CD4-positive, alpha-beta memory T cell (primary cell): ENCODE results near the gene ATAD2B. TPM values are rescaled to one million over a fixed set of nuclear protein-coding genes. Genes with fewer than 3 reads are reported as not detected.

Source experiments
- CTCF ChIA-PET: fragments of 350-600 bp; sonication (Branson Sonifier 250); formaldehyde crosslinking; loops from one replicate; lab custom pipeline; 2021; ENCODE audit warnings: inconsistent platforms; ENCODE audit not compliant: partially characterized antibody; lab: Charles Lee
- POLR2A ChIA-PET: fragments of 350-600 bp; sonication (Branson Sonifier 250); formaldehyde crosslinking; loops from one replicate; lab custom pipeline; 2021; ENCODE audit not compliant: partially characterized antibody; lab: Charles Lee
- DNase-seq, 5 donors: peaks; one replicate each; pipeline versions ENCODE4 v3.0.0 to v3.0.0-alpha.2; 2020 to 2022; ENCODE audit warnings: mixed read lengths in 1 of 5
- H3K27ac ChIP-seq: one replicate; pipeline ENCODE4 v1.7.0; 2013; ENCODE audit warnings: low read depth, low read length
- H3K27me3 ChIP-seq: 2 replicates; pipeline ENCODE4 v1.7.0; 2013; ENCODE audit warnings: mild to moderate bottlenecking, low read length, moderate library complexity; ENCODE audit not compliant: insufficient read depth
- H3K36me3 ChIP-seq: 2 replicates; pipeline ENCODE4 v1.7.0; 2013; ENCODE audit warnings: mild to moderate bottlenecking, low read length, moderate library complexity; ENCODE audit not compliant: insufficient read depth
- H3K4me1 ChIP-seq: 2 replicates; pipeline ENCODE4 v1.7.0; 2013; ENCODE audit warnings: mild to moderate bottlenecking, low read length, moderate library complexity; ENCODE audit not compliant: insufficient read depth
- H3K4me3 ChIP-seq, 2 donors: one replicate each; pipeline ENCODE4 v1.7.0; 2013; ENCODE audit warnings: low read length in 2 of 2, mild to moderate bottlenecking in 1 of 2
- H3K9me3 ChIP-seq, 2 donors: one replicate each; pipeline ENCODE4 v1.7.0; 2013; ENCODE audit warnings: low read length in 2 of 2, control low read depth in 1 of 2; ENCODE audit not compliant: control insufficient read depth in 1 of 2
- H3K27ac Mint-ChIP-seq, 7 donors: one replicate each; pipeline ENCODE4 v1.8.0; 2020 to 2021; ENCODE audit warnings: mixed read lengths in 7 of 7, mild to moderate bottlenecking in 6 of 7, inconsistent platforms in 3 of 7, moderate library complexity in 3 of 7
- H3K27me3 Mint-ChIP-seq, 2 donors: one replicate each; pipeline ENCODE4 v1.8.0; 2020 to 2021; ENCODE audit warnings: mixed read lengths in 2 of 2
- H3K36me3 Mint-ChIP-seq, 2 donors: one replicate each; pipeline ENCODE4 v1.8.0; 2020 to 2021; ENCODE audit warnings: mixed read lengths in 2 of 2, inconsistent platforms in 1 of 2, mild to moderate bottlenecking in 1 of 2
- H3K4me1 Mint-ChIP-seq, 4 donors: one replicate each; pipeline ENCODE4 v1.8.0; 2020 to 2021; ENCODE audit warnings: mixed read lengths in 4 of 4, mild to moderate bottlenecking in 1 of 4
- H3K4me3 Mint-ChIP-seq, 8 donors: one replicate each; pipeline ENCODE4 v1.8.0; 2020 to 2021; ENCODE audit warnings: mixed read lengths in 8 of 8, mild to moderate bottlenecking in 7 of 8, moderate library complexity in 6 of 8, inconsistent platforms in 3 of 8
- H3K9me3 Mint-ChIP-seq, 8 donors: one replicate each; pipeline ENCODE4 v1.8.0; 2020 to 2021; ENCODE audit warnings: mixed read lengths in 8 of 8, mild to moderate bottlenecking in 5 of 8, inconsistent platforms in 3 of 8, moderate library complexity in 1 of 8
- intact Hi-C: fragments of 100-400 bp; cut with micrococcal nuclease; formaldehyde crosslinking; loops from one replicate; pipeline ENCODE4 v1.15.1; 2023
- polyA plus RNA-seq, 2 donors: library from polyadenylated mRNA; unstranded; fragments of 300-500 nt; fragmentation: Illumina TruSeq; gene quantifications; one replicate each; pipeline ENCODE4 v1.2.3, GENCODE V29; 2021
- total RNA-seq, 2 experiments: library from RNA; stranded (reverse); gene quantifications; one replicate each; pipeline ENCODE4 v1.2.3, GENCODE V29; 2021

ATAD2B gene
- total and polyA plus RNA-seq, 4 experiments from 2014 or later = 3.8 to 44.4 (median 22.9) TPM

- H3K36me3 Mint-ChIP-seq = peaks cover 48 to 59% of the 10 kb centered on the region in 2 donors
- peaks cover 6 to 13% (median 8%) of the 10 kb centered on the region in 4 donors for H3K4me1 Mint-ChIP-seq
- intact Hi-C loops = no loop called here
- ChIA-PET POLR2A (no interaction called here), CTCF (no interaction called here)
- Histone ChIP-seq H3K27me3 (no peaks in the 10 kb centered on the region), H3K4me3 (no peak overlapping the region), H3K9me3 (no peaks in the 10 kb centered on the region), H3K36me3 (peaks cover 5% of the 10 kb centered on the region), H3K27ac (no peak overlapping the region), H3K4me1 (no peaks in the 10 kb centered on the region)
- H3K4me3 Mint-ChIP-seq = no peak overlapping the region
- no peaks in the 10 kb centered on the region for H3K27me3 Mint-ChIP-seq
- no peak for DNase-seq
- peak overlapping the region in 2 of 7 donors; percentile 4 to 63 for H3K27ac Mint-ChIP-seq
- peaks cover 0 to 4% (median 0%) of the 10 kb centered on the region in 8 donors for H3K9me3 Mint-ChIP-seq
These were observed 86.9 kb downstream of the ATAD2B start for GRCh38 chr2:23839919-23840578.

DNA sequence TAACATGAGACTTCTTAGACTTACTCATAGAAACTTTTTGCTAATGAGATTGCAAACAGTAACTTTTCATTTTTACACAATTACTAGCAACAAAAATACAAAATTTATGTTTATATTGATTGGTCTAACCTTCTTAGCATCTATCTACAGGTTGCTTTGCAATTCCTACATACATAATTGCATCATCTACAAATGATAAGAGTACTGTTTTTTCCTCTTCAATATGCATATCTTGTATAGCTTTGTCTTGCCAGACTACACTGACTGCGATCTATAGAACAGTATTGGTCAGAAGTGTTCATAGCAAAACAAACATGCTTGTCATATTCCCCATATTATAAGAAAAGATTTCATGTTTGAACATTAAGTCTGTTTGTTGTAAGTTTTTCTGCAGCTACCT, 87.9 kb downstream of the ATAD2B start:
- Mint-ChIP-seq H3K36me3 (peaks cover 42 to 51% of the 10 kb centered on the region in 2 donors), H3K4me1 (peaks cover 0 to 10% (median 5%) of the 10 kb centered on the region in 4 donors), H3K4me3 (no peak overlapping the region), H3K9me3 (peaks cover 0 to 3% (median 0%) of the 10 kb centered on the region in 8 donors), H3K27me3 (no peaks in the 10 kb centered on the region), H3K27ac (peak overlapping the region in 1 of 7 donors; percentile 6)
- POLR2A ChIA-PET = no interaction called here
- peaks cover 5% of the 10 kb centered on the region for H3K36me3 ChIP-seq
- H3K9me3 ChIP-seq = no peaks in the 10 kb centered on the region
- CTCF ChIA-PET = interaction anchor here (0.9 kb wide), 1 partner anchor 14 kb away, joined by 5 read pairs; no protein-coding TSS in a partner anchor
- DNase-seq = no peak
- intact Hi-C loops = no loop called here
- no peaks in the 10 kb centered on the region for H3K27me3 ChIP-seq
- H3K27ac ChIP-seq = no peak overlapping the region
- no peaks in the 10 kb centered on the region for H3K4me1 ChIP-seq
- no peak overlapping the region for H3K4me3 ChIP-seq

- intact Hi-C loops = no loop called here
- CTCF ChIA-PET = interaction anchor here (0.9 kb wide), 1 partner anchor 14 kb away, joined by 5 read pairs; no protein-coding TSS in a partner anchor
- no peak for DNase-seq
- H3K36me3 Mint-ChIP-seq = peaks cover 44 to 51% of the 10 kb centered on the region in 2 donors
- H3K27me3 Mint-ChIP-seq = no peaks in the 10 kb centered on the region
- Histone ChIP-seq H3K27ac (no peak overlapping the region), H3K27me3 (no peaks in the 10 kb centered on the region), H3K4me3 (no peak overlapping the region), H3K36me3 (peaks cover 5% of the 10 kb centered on the region), H3K4me1 (no peaks in the 10 kb centered on the region), H3K9me3 (no peaks in the 10 kb centered on the region)
- peaks cover 0 to 9% (median 4%) of the 10 kb centered on the region in 4 donors for H3K4me1 Mint-ChIP-seq
- H3K27ac Mint-ChIP-seq = peak overlapping the region in 1 of 7 donors; percentile 22
- H3K9me3 Mint-ChIP-seq = peaks cover 0 to 3% (median 0%) of the 10 kb centered on the region in 8 donors
- POLR2A ChIA-PET = no interaction called here
- H3K4me3 Mint-ChIP-seq = no peak overlapping the region
These were observed 88.3 kb downstream of the ATAD2B start for GRCh38 chr2:23838581-23838980.

- Mint-ChIP-seq H3K27ac (peak overlapping the region in 1 of 7 donors; percentile 15), H3K4me3 (no peak overlapping the region), H3K4me1 (peaks cover 0 to 6% (median 2%) of the 10 kb centered on the region in 4 donors), H3K9me3 (peaks cover 0 to 3% (median 0%) of the 10 kb centered on the region in 8 donors), H3K27me3 (no peaks in the 10 kb centered on the region), H3K36me3 (peaks cover 39 to 45% of the 10 kb centered on the region in 2 donors)
- DNase-seq = no peak
- ChIA-PET POLR2A (no interaction called here), CTCF (interaction anchor here (3.3 kb wide), 1 partner anchor 14 kb away, joined by 22 read pairs; no protein-coding TSS in a partner anchor)
- intact Hi-C loops = no loop called here
- H3K36me3 ChIP-seq = peaks cover 5% of the 10 kb centered on the region
- H3K4me1 ChIP-seq = no peaks in the 10 kb centered on the region
- no peak overlapping the region for H3K27ac ChIP-seq
- no peaks in the 10 kb centered on the region for H3K27me3 ChIP-seq
- no peak overlapping the region for H3K4me3 ChIP-seq
- H3K9me3 ChIP-seq = no peaks in the 10 kb centered on the region
These were observed 89.1 kb downstream of the ATAD2B start for GRCh38 chr2:23837871-23838270.

- H3K4me3 ChIP-seq = no peak overlapping the region
- no peaks in the 10 kb centered on the region for H3K27me3 Mint-ChIP-seq
- peaks cover 0 to 8% (median 1%) of the 10 kb centered on the region in 4 donors for H3K4me1 Mint-ChIP-seq
- DNase-seq = no peak
- peaks cover 8% of the 10 kb centered on the region for H3K36me3 ChIP-seq
- intact Hi-C loops = no loop called here
- H3K27me3 ChIP-seq = no peaks in the 10 kb centered on the region
- peaks cover 0 to 3% (median 0%) of the 10 kb centered on the region in 8 donors for H3K9me3 Mint-ChIP-seq
- H3K27ac Mint-ChIP-seq = no peak overlapping the region
- H3K4me3 Mint-ChIP-seq = no peak overlapping the region
- H3K9me3 ChIP-seq = no peaks in the 10 kb centered on the region
- CTCF ChIA-PET = interaction anchor here (1.2 to 3.3 kb wide), 2 partner anchors 13 to 89 kb away, joined by 4 to 22 read pairs; no protein-coding TSS in a partner anchor
- no peak overlapping the region for H3K27ac ChIP-seq
- no peaks in the 10 kb centered on the region for H3K4me1 ChIP-seq
- POLR2A ChIA-PET = interaction anchor here (0.8 kb wide), 1 partner anchor 21 kb away, joined by 3 read pairs; no protein-coding TSS in a partner anchor
- H3K36me3 Mint-ChIP-seq = peaks cover 34 to 38% of the 10 kb centered on the region in 2 donors
These were observed 89.9 kb downstream of the ATAD2B start for GRCh38 chr2:23836971-23837565.

DNA sequence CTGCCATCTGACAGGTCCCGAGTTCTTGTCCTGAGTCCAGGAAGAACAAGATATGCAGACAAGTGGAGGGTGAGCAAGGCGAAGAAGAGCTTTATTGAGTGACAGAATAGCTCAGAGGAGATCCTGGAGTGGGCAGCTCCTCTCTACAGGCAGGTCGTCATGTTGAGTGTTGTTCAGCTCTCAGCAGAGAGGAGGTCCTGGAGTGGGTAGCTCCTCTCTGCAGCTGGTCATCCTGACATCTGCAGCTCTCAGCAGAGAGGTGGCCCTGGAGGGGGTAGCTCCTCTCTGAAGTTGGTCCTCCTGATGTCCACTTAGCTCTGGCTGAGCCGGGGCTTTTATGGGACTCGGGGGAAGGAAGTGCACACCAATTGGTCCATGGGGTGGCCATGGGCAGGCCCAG, 90.4 kb downstream of the ATAD2B start:
- H3K27me3 Mint-ChIP-seq = no peaks in the 10 kb centered on the region
- peaks cover 32 to 34% of the 10 kb centered on the region in 2 donors for H3K36me3 Mint-ChIP-seq
- H3K4me1 Mint-ChIP-seq = peaks cover 0 to 8% (median 6%) of the 10 kb centered on the region in 4 donors
- Histone ChIP-seq H3K4me3 (no peak overlapping the region), H3K36me3 (peaks cover 6% of the 10 kb centered on the region), H3K4me1 (no peaks in the 10 kb centered on the region), H3K27ac (no peak overlapping the region), H3K27me3 (no peaks in the 10 kb centered on the region), H3K9me3 (no peaks in the 10 kb centered on the region)
- no peak overlapping the region for H3K27ac Mint-ChIP-seq
- H3K4me3 Mint-ChIP-seq = no peak overlapping the region
- H3K9me3 Mint-ChIP-seq = peaks cover 0 to 3% (median 0%) of the 10 kb centered on the region in 8 donors
- no peak for DNase-seq
- ChIA-PET POLR2A (interaction anchor here (0.8 kb wide), 1 partner anchor 20 kb away, joined by 3 read pairs; no protein-coding TSS in a partner anchor), CTCF (interaction anchor here (1.2 to 3.3 kb wide), 3 partner anchors 10 to 89 kb away, joined by 4 to 22 read pairs (median 4); no protein-coding TSS in a partner anchor)
- intact Hi-C loops = no loop called here

DNA sequence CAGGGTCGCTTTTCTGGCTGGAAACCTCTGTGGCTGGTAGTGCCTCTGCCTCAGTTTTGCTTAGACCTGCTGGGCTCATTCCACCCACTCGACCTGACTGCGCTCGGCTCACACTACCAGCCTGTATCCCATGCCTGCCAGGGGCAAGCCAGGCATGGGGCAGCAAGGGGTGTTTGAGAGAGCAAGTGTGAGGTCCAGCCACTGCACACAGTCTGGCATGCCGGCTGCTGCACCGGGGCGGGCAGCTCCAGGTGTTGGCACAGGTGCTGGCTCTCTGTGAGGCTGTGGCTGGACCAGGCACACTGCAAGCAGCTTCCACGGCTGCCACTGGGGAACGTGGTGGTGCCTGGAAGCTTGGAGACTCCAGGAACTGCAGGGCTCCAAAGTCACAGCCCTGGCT, 90.9 kb downstream of the ATAD2B start:
- Histone ChIP-seq H3K36me3 (peaks cover 3% of the 10 kb centered on the region), H3K27me3 (no peaks in the 10 kb centered on the region), H3K9me3 (no peaks in the 10 kb centered on the region), H3K27ac (no peak overlapping the region), H3K4me3 (no peak overlapping the region), H3K4me1 (no peaks in the 10 kb centered on the region)
- Mint-ChIP-seq H3K27ac (no peak overlapping the region), H3K36me3 (peaks cover 29 to 35% of the 10 kb centered on the region in 2 donors), H3K4me1 (peaks cover 0 to 9% (median 7%) of the 10 kb centered on the region in 4 donors), H3K4me3 (no peak overlapping the region), H3K9me3 (peaks cover 0 to 3% (median 0%) of the 10 kb centered on the region in 8 donors), H3K27me3 (no peaks in the 10 kb centered on the region)
- ChIA-PET POLR2A (interaction anchor here (0.8 kb wide), 1 partner anchor 20 kb away, joined by 3 read pairs; no protein-coding TSS in a partner anchor), CTCF (interaction anchor here (1.2 to 3.3 kb wide), 3 partner anchors 10 to 90 kb away, joined by 4 to 22 read pairs (median 4); no protein-coding TSS in a partner anchor)
- intact Hi-C loops = no loop called here
- DNase-seq = no peak
